DOHH2 (cell line): ENCODE results near the gene ARHGAP8.

ENCODE experiments used
- CTCF ChIP-seq: fragments of 200-600 bp; sonication (generic); IDR thresholded peaks from one replicate; pipeline ENCODE4 v1.5.1; 2014; ENCODE audit warnings: antibody characterized with exemption, mild to moderate bottlenecking, low read depth, low read length; ENCODE audit not compliant: poor library complexity, severe bottlenecking
- EZH2phosphoT487 ChIP-seq: fragments of 200-600 bp; sonication (generic); IDR thresholded peaks from 2 replicates; pipeline ENCODE4 v1.6.1; 2017; ENCODE audit warnings: borderline replicate concordance, mild to moderate bottlenecking, antibody characterized with exemption, low read length, moderate library complexity, mixed read lengths

- TF ChIP-seq CTCF (no peak), EZH2phosphoT487 (no peak)
Observed at GRCh38 chr22:44734278-44734677, 18.1 kb upstream of the ARHGAP8 start.
